Midbrain (tissue), 1 donor: ENCODE results near the gene CTSD.
"Not testable (repeated sequence)": the region's sequence is repeated elsewhere in the genome, so short reads cannot be mapped to it uniquely, and the experiment has no call there.

Experiments
- DNase-seq: peaks from one replicate; lab custom pipeline; 2025; lab: John Stamatoyannopoulos, UW

Gene CTSD

GRCh38 chr11:1763796-1764661 is at the start of gene CTSD:
CTSD (minus strand) TSS chr11:1763927; CDS start chr11:1763859, 68 bp downstream.
- DNase-seq: peak; percentile 89

DNA sequence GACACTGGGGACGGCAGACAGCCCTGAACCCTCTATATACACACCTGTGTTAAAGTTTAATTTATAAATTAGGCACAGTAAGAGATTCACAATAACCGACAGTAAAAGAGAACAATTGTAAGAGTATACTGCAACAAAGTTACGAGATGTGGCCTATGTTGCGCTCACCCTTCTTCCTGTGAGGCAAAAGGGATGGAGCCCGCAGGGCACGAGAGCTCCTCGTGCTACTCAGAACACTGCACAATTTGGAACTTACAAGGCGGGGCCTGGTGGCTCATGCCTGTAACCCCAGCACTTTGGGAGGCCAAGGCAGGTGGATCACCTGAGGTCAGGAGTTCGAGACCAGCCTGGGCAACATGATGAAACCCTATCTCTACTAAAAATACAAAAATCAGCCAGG is 49.6 kb upstream of the CTSD start:
- DNase-seq: not testable (repeated sequence)

DNA sequence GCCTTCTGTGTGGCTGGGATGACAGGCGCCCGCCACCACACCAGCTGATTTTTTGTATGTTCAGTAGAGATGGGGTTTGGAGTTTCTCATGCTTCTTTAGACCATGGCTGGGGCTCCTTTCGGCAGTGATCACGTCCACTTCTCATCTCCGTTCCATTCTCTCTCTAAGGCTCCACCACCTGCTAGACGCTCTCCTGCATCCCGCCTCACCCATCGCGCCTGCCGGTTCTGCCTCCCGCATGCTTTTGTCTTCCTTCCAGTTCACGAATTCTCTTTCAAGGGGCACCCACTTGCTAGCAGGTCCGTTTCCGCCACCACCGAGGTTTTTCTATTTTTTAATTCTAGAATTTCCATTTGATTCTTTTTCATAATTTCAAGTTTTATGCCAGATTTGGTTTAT is 49.1 kb upstream of the CTSD start:
- no peak for DNase-seq

GRCh38 chr11:1812274-1812673 is 48.5 kb upstream of the CTSD start:
- DNase-seq: no peak

- DNase-seq: no peak
Observed at GRCh38 chr11:1810761-1811160, 47.0 kb upstream of the CTSD start.

DNA sequence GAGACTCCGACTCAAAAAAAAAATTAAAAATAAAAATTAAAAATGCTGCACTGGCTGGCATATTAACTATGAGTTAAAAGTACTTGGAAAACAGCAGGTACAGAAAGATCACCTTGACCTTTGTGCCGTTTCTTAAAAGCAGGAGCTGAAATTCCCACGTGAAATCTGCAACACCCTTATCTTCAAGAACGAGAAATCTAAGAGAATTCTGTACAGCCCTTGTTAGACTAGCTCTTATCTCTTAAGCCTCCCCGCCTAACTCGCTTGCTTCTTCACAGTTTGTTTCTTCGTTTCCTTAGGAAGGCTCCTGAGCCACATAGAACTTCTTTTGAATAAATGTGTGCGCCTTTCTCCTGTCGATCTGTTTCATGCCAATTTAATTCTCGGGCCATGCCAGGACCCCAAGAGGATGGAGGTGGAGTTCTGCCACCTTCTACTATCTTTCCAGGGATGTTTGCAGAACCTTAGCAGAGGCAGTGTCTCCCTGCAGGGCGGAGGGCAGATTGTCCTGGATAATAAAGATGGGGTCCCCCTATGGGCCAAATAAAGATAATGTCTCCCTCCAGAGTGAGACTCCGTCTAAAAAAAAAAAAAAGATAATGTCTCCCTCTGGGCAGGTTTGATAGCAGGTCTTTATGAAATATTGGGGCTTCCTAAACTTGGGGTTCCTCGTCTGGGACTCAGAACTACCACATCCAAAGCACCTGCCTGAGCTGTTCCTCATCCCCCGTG is 43.7 kb upstream of the CTSD start:
- DNase-seq: no peak

- DNase-seq: no peak
Observed at GRCh38 chr11:1805525-1805924, 41.8 kb upstream of the CTSD start.

- not testable (repeated sequence) for DNase-seq
Observed at GRCh38 chr11:1803835-1804519, 40.2 kb upstream of the CTSD start.

DNA sequence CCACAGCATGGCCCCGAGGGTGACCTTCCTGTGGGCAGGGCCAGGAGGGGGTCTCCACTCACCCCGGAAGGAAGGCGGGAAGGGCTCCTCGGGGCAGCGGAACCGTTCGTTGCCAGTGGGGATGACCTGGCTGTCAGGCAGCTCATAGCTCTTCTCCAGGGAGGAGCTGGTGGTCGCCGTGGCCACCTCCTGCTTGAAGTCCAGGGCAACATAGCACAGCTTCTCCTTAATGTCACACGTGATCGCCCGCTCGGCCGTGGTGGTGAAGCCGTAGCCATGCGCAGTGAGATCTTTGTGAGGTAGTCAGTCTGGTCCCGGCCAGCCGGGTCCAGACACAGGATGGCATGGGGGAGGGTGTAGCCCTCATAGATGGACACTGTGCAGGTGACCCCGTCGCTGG is 39.5 kb upstream of the CTSD start:
- DNase-seq: no peak

DNA sequence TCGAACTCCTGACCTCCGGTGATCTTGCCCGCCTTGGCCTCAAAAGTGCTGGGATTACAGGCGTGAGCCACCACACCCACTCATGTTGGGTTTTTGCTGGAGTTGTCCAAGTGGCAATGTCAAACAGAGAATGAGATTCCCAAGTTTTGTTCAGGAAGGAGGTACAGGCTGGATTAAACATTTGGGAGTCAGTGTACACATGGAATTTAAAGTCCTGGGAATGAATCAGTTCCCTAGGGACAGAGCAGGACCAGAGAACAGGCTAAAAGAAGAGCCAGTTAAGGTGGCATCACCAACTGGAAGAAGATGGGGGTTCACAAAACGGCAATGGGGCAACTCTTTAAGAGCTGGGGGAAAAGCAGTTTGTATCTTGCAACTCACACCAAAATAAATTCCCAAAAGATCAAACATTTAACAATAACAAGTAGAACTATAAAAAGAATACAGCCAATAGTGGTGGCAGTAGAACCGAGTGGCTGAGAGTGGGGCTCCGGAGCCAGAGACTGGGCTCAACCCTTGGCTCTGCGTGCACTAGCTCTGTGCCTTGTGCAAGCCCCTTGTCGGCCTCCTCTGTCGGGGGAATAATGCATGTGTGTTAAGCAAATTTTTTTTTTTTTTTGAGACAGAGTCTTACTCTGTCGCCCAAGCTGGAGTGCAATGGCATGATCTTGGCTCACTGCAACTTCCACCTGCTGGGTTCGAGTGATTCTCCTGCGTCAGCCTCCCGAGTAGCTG is 33.8 kb upstream of the CTSD start:
- DNase-seq: no peak

DNA sequence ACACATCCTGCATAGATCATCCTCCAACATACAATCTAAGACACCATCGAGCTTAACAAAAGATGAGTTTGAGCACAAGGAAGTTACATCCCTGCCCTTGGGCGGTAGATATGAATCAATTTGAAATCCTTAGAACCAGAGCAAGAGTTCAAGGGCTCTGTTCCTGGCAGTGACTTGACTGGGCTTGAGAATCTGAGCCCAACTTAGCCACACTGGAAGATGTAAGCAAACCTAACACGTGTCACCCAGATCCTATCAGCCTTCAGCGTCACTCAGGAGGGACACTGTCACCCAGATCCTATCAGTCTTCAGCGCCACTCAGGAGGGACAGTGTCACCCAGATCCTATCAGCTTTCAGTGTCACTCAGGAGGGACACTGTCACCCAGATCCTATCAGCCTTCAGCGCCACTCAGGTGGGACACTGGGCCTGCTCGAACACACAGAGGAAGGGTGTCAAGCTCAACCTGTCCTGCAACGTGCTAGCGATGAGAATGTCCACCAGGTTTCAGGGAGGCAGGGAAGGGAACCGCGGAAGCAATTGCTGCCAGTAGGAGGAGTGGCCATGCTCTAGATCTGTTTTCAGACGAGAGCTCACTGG is 32.8 kb upstream of the CTSD start:
- no peak for DNase-seq

GRCh38 chr11:1793081-1793480 is 29.4 kb upstream of the CTSD start:
- no peak for DNase-seq

- no peak for DNase-seq
Observed at GRCh38 chr11:1792461-1792860, 28.7 kb upstream of the CTSD start.

DNA sequence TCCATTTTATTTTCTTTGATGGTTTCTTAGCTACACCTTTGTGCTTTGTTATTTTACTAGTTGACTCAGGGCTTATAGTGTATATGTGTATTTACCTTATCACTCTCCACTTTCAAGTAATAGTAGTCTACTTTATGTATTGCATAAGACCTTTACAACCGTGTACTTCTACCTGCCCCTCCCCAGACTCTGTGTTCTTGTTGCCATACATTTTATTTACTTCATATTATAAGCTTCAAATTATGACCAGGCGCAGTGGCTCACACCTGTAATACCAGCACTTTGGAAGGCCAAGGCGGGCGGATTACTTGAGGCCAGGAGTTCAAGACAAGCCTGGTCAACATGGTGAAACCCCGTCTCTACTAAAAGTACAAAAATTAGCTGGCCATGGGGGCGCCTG is 28.2 kb upstream of the CTSD start:
- DNase-seq: no peak

- DNase-seq: no peak
Observed at GRCh38 chr11:1786466-1786865, 22.7 kb upstream of the CTSD start.

DNA sequence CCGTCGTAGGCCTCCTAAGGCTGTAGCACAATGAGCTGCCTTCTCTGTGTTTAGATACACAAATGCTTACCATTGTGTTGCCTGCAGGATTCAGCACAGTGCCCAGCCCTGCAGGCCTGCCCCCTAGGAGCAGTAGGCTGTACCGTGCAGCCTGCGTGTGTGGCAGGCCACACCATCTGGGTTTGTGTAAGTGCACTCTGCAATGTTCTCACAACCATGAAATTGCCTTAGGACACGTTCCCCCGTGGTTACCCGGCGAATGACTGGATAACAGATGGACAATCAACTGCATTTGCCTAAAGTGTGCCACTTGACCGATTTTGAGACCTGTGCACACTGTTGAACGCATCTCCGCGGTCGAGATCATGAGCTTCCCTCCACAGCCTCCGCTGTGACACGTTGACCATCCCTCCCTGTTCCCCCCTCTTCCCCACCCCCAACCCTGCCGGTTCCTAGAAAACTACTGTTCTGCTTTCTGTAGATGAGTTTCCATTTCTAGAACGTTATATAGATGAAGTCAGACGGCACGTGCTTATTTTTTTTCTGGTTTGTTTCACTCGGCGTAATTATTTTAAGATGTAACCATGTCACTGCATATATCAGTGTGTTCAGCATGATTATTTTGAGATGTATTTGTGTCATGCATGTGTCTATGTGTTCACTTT is 22.2 kb upstream of the CTSD start:
- DNase-seq: no peak

DNA sequence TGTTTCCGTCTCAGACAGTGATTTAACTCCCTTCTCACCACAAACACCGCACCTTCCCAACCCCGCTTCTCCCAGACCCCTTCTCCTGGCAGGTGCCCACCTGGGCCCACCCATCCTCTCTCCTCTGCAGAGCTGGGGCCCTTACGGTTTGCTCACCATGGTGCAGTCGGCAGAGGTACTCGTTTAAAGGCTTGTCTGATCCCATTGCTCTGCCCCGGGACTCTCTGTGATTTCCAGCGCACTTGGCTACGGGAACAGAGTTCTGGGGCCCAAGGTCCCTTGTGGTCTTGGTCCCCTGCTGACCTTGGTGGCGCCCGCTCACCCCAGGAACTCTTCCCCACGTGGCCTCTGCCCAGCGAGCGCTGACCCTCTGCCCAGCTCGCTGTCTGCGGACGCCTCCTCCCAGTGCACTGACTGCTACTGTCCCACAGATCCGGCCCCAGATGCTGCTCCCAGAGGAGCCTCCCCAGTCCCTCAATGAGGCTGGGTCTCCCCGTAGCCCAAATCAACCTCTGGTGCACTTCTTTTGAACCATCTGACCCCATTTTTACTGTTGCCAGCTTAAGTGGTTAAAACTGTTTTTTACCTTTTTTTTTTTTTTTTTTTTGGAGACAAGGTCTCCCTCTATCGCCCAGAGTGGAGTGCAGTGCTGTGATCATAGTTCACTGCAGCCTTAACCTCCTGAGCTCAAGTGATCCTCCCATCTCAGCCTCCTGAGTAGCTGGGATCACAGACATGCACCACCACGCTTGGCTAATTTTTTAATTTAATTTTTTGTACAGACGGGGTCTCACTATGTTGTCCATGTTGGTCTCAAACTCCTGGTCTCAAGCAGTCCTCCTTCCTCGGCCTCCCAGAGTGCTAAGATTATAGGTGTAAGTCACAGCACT is 21.3 kb upstream of the CTSD start:
- no peak for DNase-seq

DNA sequence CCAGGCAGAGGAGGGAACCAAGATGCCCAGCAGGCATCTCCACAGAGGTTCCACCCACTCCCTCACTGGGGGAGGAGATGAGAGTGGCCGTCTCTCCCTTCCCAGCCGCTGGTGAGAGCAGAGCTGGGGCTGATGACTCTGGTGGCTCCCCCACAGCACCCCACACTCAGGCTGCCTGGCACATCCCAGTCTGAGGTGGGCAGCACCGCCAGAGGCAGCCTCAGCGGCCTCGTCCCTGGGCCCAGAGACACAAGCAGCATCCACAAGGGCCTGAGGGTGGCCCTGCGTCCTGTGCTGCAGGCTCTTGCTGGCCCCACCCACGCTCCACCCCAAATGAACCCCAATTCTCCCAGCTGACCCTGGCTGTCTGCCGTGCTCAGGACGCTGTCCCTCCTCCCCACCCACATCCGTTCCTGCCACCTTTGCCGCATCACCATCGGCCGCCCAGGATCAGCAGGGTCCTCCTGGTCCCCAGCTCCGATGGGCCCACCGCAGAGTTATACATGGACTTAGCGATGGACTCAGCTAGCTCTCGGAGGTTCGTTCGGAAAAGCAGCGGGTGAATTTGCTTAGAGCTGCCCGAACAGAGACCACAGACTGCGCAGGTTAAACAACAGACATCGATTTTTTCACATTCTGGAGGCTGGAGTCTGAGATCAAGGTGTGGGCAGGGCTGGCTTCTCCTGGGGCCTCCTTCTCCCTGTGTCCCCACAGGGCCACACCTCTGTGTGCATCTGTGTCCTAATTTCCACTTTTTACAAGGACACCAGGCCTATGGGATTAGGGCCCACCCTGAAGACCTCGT is 20.2 kb upstream of the CTSD start:
- DNase-seq: no peak
